AG04450 (cell line): Measurements from ENCODE around the gene TTYH3. TPM values are rescaled to one million over a fixed set of nuclear protein-coding genes. Genes with fewer than 3 reads are reported as not detected.

Source experiments
- CTCF ChIA-PET: fragments of 300-600, 350-600 bp; formaldehyde crosslinking; extraction: SDS; loops from one replicate; lab custom pipeline; 2022; ENCODE audit warnings: antibody characterized with exemption, inconsistent platforms; lab: Charles Lee
- POLR2A ChIA-PET: fragments of 350-600 bp; formaldehyde crosslinking; extraction: SDS; loops from one replicate; lab custom pipeline; 2021; ENCODE audit warnings: antibody characterized with exemption, inconsistent platforms; lab: Yijun Ruan, JAX
- DNase-seq: peaks from one replicate; pipeline ENCODE4 v3.0.0-alpha.2; 2011; ENCODE audit warnings: low read depth, low spot score
- H3K27ac ChIP-seq: one replicate; pipeline ENCODE4 v1.5.1; 2012; ENCODE audit warnings: low read depth, low read length, control low read depth
- H3K27me3 ChIP-seq: one replicate; pipeline ENCODE4 v1.6.0; 2012; ENCODE audit warnings: low read length; ENCODE audit not compliant: control insufficient read depth, insufficient read depth
- H3K4me3 ChIP-seq: 2 replicates; pipeline ENCODE4 v1.5.1; 2011; ENCODE audit warnings: mild to moderate bottlenecking, low read depth, low read length, control low read depth
- H3K9me3 ChIP-seq: 2 replicates; pipeline ENCODE4 v1.5.1; 2012; ENCODE audit warnings: low read length; ENCODE audit not compliant: control insufficient read depth, insufficient read depth
- polyA plus RNA-seq: library from polyadenylated mRNA; depleted of rRNA; stranded (reverse); fragments of >200 nt; gene quantifications from 2 replicates; pipeline ENCODE4 v1.2.3, GENCODE V29; 2011
- TF ChIP-seq, protein P1 (sequence below): IDR thresholded peaks from 2 replicates; pipeline ENCODE4 v1.5.1; 2011; ENCODE audit warnings: low read depth, low read length, control low read depth, inconsistent platforms

Gene TTYH3
- polyA plus RNA-seq, 1 experiment, result 30.8 TPM

DNA sequence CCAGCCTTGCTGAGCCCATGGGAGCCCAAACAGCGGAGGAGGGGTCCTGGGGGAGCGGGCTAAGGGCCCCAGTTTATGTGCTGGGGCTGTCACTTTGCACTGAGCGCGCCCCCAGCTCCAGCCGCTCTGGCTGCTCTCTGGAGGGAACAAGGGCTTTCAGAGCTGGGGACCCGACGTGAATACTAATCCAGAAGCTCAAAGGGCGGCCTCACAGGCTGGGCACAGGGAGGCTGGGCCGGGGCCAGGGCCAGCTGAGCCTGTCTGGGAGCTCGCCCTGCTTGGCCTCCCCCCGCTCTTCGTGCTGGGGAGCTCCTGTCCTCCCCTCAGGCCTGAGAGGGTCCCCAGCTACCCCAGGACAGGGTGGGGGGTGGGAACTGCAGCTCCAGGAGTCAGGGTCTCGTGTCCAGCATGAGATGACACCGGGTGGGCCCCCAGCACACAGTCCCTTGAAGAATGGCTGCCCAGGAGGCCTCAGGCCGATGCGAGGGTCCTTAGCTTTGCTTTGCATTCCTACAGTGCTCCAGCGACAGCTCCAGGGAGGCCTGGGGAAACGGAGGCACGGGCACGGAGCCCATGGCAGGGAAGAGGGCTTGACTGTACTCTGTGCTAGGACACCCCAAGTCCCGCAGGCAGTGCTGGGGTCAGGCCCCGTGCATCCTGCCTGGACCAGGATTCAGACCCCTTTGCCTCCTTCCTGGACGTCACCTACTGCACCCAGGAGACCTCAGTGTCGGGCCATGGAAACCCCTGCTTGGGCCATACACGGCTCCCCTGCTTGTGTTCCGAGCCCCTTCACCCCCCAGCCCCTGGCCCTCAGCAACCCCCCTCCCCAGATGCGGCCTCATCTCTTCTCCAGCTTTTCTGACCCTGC, 50.4 kb downstream of the TTYH3 start:
- Histone ChIP-seq H3K27me3 (peaks cover 4% of the 10 kb centered on the region), H3K4me3 (no peak overlapping the region), H3K9me3 (peaks cover 10% of the 10 kb centered on the region; the same call in 1 of the 2 replicates), H3K27ac (no peak overlapping the region)
- TF ChIP-seq, protein P1, sequence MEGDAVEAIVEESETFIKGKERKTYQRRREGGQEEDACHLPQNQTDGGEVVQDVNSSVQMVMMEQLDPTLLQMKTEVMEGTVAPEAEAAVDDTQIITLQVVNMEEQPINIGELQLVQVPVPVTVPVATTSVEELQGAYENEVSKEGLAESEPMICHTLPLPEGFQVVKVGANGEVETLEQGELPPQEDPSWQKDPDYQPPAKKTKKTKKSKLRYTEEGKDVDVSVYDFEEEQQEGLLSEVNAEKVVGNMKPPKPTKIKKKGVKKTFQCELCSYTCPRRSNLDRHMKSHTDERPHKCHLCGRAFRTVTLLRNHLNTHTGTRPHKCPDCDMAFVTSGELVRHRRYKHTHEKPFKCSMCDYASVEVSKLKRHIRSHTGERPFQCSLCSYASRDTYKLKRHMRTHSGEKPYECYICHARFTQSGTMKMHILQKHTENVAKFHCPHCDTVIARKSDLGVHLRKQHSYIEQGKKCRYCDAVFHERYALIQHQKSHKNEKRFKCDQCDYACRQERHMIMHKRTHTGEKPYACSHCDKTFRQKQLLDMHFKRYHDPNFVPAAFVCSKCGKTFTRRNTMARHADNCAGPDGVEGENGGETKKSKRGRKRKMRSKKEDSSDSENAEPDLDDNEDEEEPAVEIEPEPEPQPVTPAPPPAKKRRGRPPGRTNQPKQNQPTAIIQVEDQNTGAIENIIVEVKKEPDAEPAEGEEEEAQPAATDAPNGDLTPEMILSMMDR, result no peak
- ChIA-PET CTCF (interaction anchor here (1.1 to 2.3 kb wide), 4 partner anchors 8 to 107 kb away, joined by 3 to 16 read pairs (median 5); no protein-coding TSS in a partner anchor), POLR2A (no interaction called here)
- DNase-seq, result no peak

GRCh38 chr7:2684501-2684900, 52.7 kb downstream of the TTYH3 start:
- Histone ChIP-seq H3K4me3 (no peak overlapping the region), H3K27me3 (peaks cover 16% of the 10 kb centered on the region), H3K27ac (no peak overlapping the region), H3K9me3 (peaks cover 10% of the 10 kb centered on the region; the same call in 1 of the 2 replicates)
- DNase-seq, result no peak
- TF ChIP-seq, protein P1, result no peak
- ChIA-PET POLR2A (no interaction called here), CTCF (interaction anchor here (1.4 kb wide), 1 partner anchor 14 kb away, joined by 4 read pairs; no protein-coding TSS in a partner anchor)

- ChIA-PET POLR2A (no interaction called here), CTCF (interaction anchor here (1.1 kb wide), 1 partner anchor 16 kb away, joined by 3 read pairs; no protein-coding TSS in a partner anchor)
- peaks cover 13% of the 10 kb centered on the region for H3K27me3 ChIP-seq
- no peak overlapping the region for H3K27ac ChIP-seq
- TF ChIP-seq, protein P1, result no peak
- H3K4me3 ChIP-seq, result no peak overlapping the region
- no peak for DNase-seq
- H3K9me3 ChIP-seq, result peaks cover 10% of the 10 kb centered on the region; the same call in 1 of the 2 replicates
Measured at GRCh38 chr7:2686101-2686500, 54.3 kb downstream of the TTYH3 start.

GRCh38 chr7:2687338-2687869, 55.6 kb downstream of the TTYH3 start:
- Histone ChIP-seq H3K27ac (peak overlapping the region; percentile 21), H3K9me3 (peaks cover 10% of the 10 kb centered on the region; the same call in 1 of the 2 replicates), H3K4me3 (peak overlapping the region; percentile 40), H3K27me3 (peaks cover 13% of the 10 kb centered on the region)
- no peak for DNase-seq
- POLR2A ChIA-PET, result no interaction called here
- CTCF ChIA-PET, result no interaction called here
- TF ChIP-seq, protein P1, result no peak
